ENCODE data around the gene CACNA2D1.

Gene CACNA2D1

DNA sequence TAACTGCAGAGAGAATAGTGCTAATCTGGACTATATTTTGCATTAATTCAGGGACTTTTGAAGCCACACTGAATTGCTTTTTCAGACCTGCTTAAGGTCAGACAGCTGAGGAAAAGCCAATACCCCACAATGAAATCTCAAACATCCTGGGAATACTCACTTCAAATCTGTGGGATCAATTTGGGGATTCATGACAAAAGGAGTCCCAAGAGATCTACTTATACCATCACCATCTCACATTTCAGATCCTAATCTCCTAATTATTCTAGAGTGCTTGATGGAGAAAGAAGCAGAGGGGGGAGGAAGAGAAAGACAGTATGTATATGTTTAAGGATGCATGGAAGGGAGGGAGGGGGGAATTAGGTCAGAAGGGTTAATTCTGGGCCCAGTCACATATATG lies 202.2 kb downstream of the CACNA2D1 start:
- TF ChIP-seq ZFP30 (CRISPR knock-in tag; IDR thresholded peaks at IDR 0.05) = no peak
- TF ChIP-seq, protein P1, sequence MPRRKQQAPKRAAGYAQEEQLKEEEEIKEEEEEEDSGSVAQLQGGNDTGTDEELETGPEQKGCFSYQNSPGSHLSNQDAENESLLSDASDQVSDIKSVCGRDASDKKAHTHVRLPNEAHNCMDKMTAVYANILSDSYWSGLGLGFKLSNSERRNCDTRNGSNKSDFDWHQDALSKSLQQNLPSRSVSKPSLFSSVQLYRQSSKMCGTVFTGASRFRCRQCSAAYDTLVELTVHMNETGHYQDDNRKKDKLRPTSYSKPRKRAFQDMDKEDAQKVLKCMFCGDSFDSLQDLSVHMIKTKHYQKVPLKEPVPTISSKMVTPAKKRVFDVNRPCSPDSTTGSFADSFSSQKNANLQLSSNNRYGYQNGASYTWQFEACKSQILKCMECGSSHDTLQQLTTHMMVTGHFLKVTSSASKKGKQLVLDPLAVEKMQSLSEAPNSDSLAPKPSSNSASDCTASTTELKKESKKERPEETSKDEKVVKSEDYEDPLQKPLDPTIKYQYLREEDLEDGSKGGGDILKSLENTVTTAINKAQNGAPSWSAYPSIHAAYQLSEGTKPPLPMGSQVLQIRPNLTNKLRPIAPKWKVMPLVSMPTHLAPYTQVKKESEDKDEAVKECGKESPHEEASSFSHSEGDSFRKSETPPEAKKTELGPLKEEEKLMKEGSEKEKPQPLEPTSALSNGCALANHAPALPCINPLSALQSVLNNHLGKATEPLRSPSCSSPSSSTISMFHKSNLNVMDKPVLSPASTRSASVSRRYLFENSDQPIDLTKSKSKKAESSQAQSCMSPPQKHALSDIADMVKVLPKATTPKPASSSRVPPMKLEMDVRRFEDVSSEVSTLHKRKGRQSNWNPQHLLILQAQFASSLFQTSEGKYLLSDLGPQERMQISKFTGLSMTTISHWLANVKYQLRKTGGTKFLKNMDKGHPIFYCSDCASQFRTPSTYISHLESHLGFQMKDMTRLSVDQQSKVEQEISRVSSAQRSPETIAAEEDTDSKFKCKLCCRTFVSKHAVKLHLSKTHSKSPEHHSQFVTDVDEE (CRISPR knock-in tag; IDR thresholded peaks at IDR 0.05) = no peak
- no peak for TF ChIP-seq GLIS3 (CRISPR knock-in tag; IDR thresholded peaks at IDR 0.05)
- TF ChIP-seq ZNF70 (CRISPR knock-in tag; IDR thresholded peaks at IDR 0.05) = no peak
- TF ChIP-seq ZC3H10 (CRISPR knock-in tag; IDR thresholded peaks at IDR 0.05) = no peak
- TF ChIP-seq, protein P2, sequence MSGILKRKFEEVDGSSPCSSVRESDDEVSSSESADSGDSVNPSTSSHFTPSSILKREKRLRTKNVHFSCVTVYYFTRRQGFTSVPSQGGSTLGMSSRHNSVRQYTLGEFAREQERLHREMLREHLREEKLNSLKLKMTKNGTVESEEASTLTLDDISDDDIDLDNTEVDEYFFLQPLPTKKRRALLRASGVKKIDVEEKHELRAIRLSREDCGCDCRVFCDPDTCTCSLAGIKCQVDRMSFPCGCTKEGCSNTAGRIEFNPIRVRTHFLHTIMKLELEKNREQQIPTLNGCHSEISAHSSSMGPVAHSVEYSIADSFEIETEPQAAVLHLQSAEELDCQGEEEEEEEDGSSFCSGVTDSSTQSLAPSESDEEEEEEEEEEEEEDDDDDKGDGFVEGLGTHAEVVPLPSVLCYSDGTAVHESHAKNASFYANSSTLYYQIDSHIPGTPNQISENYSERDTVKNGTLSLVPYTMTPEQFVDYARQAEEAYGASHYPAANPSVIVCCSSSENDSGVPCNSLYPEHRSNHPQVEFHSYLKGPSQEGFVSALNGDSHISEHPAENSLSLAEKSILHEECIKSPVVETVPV (CRISPR knock-in tag; IDR thresholded peaks at IDR 0.05) = no peak
- TF ChIP-seq PPARA (CRISPR knock-in tag; IDR thresholded peaks at IDR 0.05; ENCODE audit: borderline replicate concordance) = no peak
- no peak for TF ChIP-seq OSR1 (CRISPR knock-in tag; IDR thresholded peaks at IDR 0.05)
- TF ChIP-seq ISL1 (CRISPR knock-in tag; IDR thresholded peaks at IDR 0.05) = no peak
- TF ChIP-seq RARB (CRISPR knock-in tag; IDR thresholded peaks at IDR 0.05) = no peak
- TF ChIP-seq, protein P3, sequence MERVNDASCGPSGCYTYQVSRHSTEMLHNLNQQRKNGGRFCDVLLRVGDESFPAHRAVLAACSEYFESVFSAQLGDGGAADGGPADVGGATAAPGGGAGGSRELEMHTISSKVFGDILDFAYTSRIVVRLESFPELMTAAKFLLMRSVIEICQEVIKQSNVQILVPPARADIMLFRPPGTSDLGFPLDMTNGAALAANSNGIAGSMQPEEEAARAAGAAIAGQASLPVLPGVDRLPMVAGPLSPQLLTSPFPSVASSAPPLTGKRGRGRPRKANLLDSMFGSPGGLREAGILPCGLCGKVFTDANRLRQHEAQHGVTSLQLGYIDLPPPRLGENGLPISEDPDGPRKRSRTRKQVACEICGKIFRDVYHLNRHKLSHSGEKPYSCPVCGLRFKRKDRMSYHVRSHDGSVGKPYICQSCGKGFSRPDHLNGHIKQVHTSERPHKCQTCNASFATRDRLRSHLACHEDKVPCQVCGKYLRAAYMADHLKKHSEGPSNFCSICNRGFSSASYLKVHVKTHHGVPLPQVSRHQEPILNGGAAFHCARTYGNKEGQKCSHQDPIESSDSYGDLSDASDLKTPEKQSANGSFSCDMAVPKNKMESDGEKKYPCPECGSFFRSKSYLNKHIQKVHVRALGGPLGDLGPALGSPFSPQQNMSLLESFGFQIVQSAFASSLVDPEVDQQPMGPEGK (CRISPR knock-in tag; IDR thresholded peaks at IDR 0.05; ENCODE audit: borderline replicate concordance) = no peak
- no peak for TF ChIP-seq ARNTL (CRISPR knock-in tag; IDR thresholded peaks at IDR 0.05; ENCODE audit: borderline replicate concordance, low read depth)
- no peak for TF ChIP-seq ZNF8 (CRISPR knock-in tag; IDR thresholded peaks at IDR 0.05)
- no peak for ATAC-seq

DNA sequence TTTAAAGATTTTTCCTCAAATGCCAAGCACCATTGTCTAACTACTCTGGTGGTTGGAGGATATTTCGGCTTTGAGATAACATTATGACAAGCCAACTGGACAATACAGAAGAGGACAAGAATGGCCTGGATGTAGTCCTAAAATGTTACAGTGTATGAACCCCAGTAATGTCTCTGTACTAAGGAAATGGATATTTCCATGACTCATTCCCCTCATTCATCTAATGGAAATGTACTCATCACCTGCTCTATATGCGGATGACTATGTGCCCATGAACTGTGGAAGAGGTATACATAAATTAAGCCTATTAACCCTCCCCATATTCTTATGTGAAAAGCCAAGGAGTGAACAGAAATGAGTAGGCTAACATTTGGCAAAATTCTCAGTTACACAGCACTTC lies 207.9 kb downstream of the CACNA2D1 start:
- TF ChIP-seq BACH2 (CRISPR knock-in tag; IDR thresholded peaks at IDR 0.05; ENCODE audit: borderline replicate concordance) (no peak), ZNF8 (CRISPR knock-in tag; IDR thresholded peaks at IDR 0.05) (no peak), OSR1 (CRISPR knock-in tag; IDR thresholded peaks at IDR 0.05) (no peak), ESRRG (CRISPR knock-in tag; IDR thresholded peaks at IDR 0.05) (no peak), RARB (CRISPR knock-in tag; IDR thresholded peaks at IDR 0.05) (no peak), ZNF565 (CRISPR knock-in tag; conservative IDR thresholded peaks at IDR 0.05; ENCODE audit: low read depth) (no peak), TOX (CRISPR knock-in tag; IDR thresholded peaks at IDR 0.05; ENCODE audit: borderline replicate concordance) (no peak), ISL1 (CRISPR knock-in tag; IDR thresholded peaks at IDR 0.05) (no peak)
- TF ChIP-seq, protein P4, sequence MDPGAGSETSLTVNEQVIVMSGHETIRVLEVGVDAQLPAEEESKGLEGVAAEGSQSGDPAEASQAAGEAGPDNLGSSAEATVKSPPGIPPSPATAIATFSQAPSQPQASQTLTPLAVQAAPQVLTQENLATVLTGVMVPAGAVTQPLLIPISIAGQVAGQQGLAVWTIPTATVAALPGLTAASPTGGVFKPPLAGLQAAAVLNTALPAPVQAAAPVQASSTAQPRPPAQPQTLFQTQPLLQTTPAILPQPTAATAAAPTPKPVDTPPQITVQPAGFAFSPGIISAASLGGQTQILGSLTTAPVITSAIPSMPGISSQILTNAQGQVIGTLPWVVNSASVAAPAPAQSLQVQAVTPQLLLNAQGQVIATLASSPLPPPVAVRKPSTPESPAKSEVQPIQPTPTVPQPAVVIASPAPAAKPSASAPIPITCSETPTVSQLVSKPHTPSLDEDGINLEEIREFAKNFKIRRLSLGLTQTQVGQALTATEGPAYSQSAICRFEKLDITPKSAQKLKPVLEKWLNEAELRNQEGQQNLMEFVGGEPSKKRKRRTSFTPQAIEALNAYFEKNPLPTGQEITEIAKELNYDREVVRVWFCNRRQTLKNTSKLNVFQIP (CRISPR knock-in tag; IDR thresholded peaks at IDR 0.05; ENCODE audit: borderline replicate concordance, low read depth) = no peak
- TF ChIP-seq, protein P5, sequence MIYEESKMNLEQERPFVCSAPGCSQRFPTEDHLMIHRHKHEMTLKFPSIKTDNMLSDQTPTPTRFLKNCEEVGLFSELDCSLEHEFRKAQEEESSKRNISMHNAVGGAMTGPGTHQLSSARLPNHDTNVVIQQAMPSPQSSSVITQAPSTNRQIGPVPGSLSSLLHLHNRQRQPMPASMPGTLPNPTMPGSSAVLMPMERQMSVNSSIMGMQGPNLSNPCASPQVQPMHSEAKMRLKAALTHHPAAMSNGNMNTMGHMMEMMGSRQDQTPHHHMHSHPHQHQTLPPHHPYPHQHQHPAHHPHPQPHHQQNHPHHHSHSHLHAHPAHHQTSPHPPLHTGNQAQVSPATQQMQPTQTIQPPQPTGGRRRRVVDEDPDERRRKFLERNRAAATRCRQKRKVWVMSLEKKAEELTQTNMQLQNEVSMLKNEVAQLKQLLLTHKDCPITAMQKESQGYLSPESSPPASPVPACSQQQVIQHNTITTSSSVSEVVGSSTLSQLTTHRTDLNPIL (CRISPR knock-in tag; IDR thresholded peaks at IDR 0.05; ENCODE audit: low read depth) = no peak
- TF ChIP-seq, protein P3 (CRISPR knock-in tag; IDR thresholded peaks at IDR 0.05; ENCODE audit: borderline replicate concordance) = no peak
- ATAC-seq = peak; percentile 40; the same call in 2 of the 3 replicates

Data from SK-N-SH treated with all-trans-retinoic acid at 6 μM for 48 hours (cell line).